Adrenal gland (tissue), 12 donors: ENCODE measurements around the gene THSD4. TPM values are rescaled to one million over a fixed set of nuclear protein-coding genes. Genes with fewer than 3 reads are reported as not detected.

Experiments
- DNase-seq, 7 donors: peaks; one replicate each; pipeline ENCODE4 v3.0.0-alpha.2; 2019 to 2020
- H3K27ac ChIP-seq, 5 donors: fragments of 200-600 bp; sonication (generic) in 4 of 5; 1 replicate in 3 of 5; 2 replicates in 2 of 5; pipeline versions ENCODE4 v1.5.1 to v1.8.0; 2016 to 2020; ENCODE audit warnings: mild to moderate bottlenecking in 1 of 5
- H3K27me3 ChIP-seq: fragments of 200-600 bp; 2 replicates; pipeline ENCODE4 v1.8.0; 2021
- H3K36me3 ChIP-seq, 2 donors: fragments of 200-600 bp; replicated peaks in 1 of 2; 1 replicate in 1 of 2; 2 replicates in 1 of 2; pipeline versions ENCODE4 v1.5.1 to v1.8.0; 2018 to 2022
- H3K4me1 ChIP-seq, 2 donors: fragments of 200-600 bp; replicated peaks in 1 of 2; 1 replicate in 1 of 2; 2 replicates in 1 of 2; pipeline versions ENCODE4 v1.5.1 to v1.8.0; 2018 to 2021
- H3K4me3 ChIP-seq, 4 donors: fragments of 200-600 bp; sonication (generic) in 3 of 4; one replicate each; pipeline ENCODE4 v1.5.1; 2016 to 2018
- H3K9me3 ChIP-seq, 3 donors: fragments of 200-600 bp; sonication (generic) in 1 of 3; replicated peaks in 1 of 3; 1 replicate in 2 of 3; 2 replicates in 1 of 3; pipeline versions ENCODE4 v1.5.1 to v1.8.0; 2016 to 2021
- CTCF ChIP-seq, 6 experiments: fragments of 450-650 bp in 4 of 6; fragments of 200-600 bp in 2 of 6; sonication (generic) in 1 of 6; IDR thresholded peaks; 1 replicate in 5 of 6; 2 replicates in 1 of 6; pipeline versions ENCODE4 v1.5.1 to v1.8.0; 2016 to 2021; ENCODE audit warnings: antibody characterized with exemption in 6 of 6, mild to moderate bottlenecking in 2 of 6, moderate library complexity in 1 of 6
- POLR2A ChIP-seq, 2 donors: fragments of 450-650 bp; IDR thresholded peaks; one replicate each; pipeline ENCODE4 v1.6.1; 2017; ENCODE audit warnings: antibody characterized with exemption in 2 of 2, mild to moderate bottlenecking in 2 of 2, moderate library complexity in 1 of 2
- WGBS, 4 donors: extraction: QIAGEN DNeasy Blood & Tissue Kit in 2 of 4; methylation state at CpG; one replicate each; pipeline versions ENCODE4 v1.1.5 to v1.1.7; 2013 to 2017; 5-methylcytosine and 5-hydroxymethylcytosine counted together
- intact Hi-C, 2 donors: fragments of 100-400 bp; cut with DNase I; formaldehyde crosslinking; loops; one replicate each; pipeline versions ENCODE4 v1.14.1 to v1.15.0; 2022 to 2023
- polyA plus RNA-seq, 3 donors: library from polyadenylated mRNA; stranded (reverse); fragments of 200-250 nt in 2 of 3; fragments of 350-450 nt in 1 of 3; fragmentation: Illumina TruSeq in 1 of 3; extraction: RNeasy Lipid Tissue Mini Kit (QIAGEN cat#74804) in 1 of 3; gene quantifications; one replicate each; pipeline ENCODE4 v1.2.3, GENCODE V29; 2013 to 2014
- total RNA-seq, 9 donors: library from RNA; depleted of rRNA in 4 of 9; stranded (reverse); fragments of >200 nt in 4 of 9; fragments of 120-200 nt in 1 of 9; fragmentation: NEBNext Ultra II Directional in 1 of 9; extraction: Animal tissue kit (Norgen Biotek cat#: 25700) in 1 of 9; gene quantifications; one replicate each; pipeline versions ENCODE4 v1.1.0 to v1.2.4, GENCODE V29; 2013 to 2023
- donor health status: healthy with polysubstance abuse.
- donor health status: Bipolar disorder and iron deficiency.
- donor health status: DM: yes; HTN: yes; CAD: no.
- donor health status: DM: no; HTN: no; CAD: no.
- donor health status: DM: no; HTN: no; CAD: no.
- donor health status: DM: yes; HTN: yes; CAD: no.

The THSD4 gene
- total and polyA plus RNA-seq, 12 donors = 5.3 to 53.2 (median 23.2) TPM

- WGBS, 4 donors = 84 to 91% (median 91%) methylated on average over 3 of the region's 3 CpGs
- H3K27me3 ChIP-seq = no peaks in the 10 kb centered on the region
- DNase-seq = no peak
- H3K4me3 ChIP-seq = no peak overlapping the region
- H3K9me3 ChIP-seq = no peaks in the 10 kb centered on the region
- TF ChIP-seq CTCF (IDR thresholded peaks at IDR 0.05) = no peak
- TF ChIP-seq POLR2A (IDR thresholded peaks at IDR 0.05) = no peak
- intact Hi-C loops = no loop called here
- H3K36me3 ChIP-seq = no peaks in the 10 kb centered on the region
- H3K27ac ChIP-seq = no peak overlapping the region
- no peaks in the 10 kb centered on the region for H3K4me1 ChIP-seq
Measured at GRCh38 chr15:71290002-71290401, 174.7 kb downstream of the THSD4 start.

- Histone ChIP-seq H3K36me3 (no peaks in the 10 kb centered on the region), H3K27me3 (no peaks in the 10 kb centered on the region), H3K4me3 (no peak overlapping the region), H3K27ac (no peak overlapping the region), H3K9me3 (no peaks in the 10 kb centered on the region), H3K4me1 (peaks cover 0 to 9% of the 10 kb centered on the region in 2 donors)
- TF ChIP-seq CTCF (IDR thresholded peaks at IDR 0.05) = no peak
- TF ChIP-seq POLR2A (IDR thresholded peaks at IDR 0.05) = no peak
- DNase-seq = no peak
- WGBS, 4 donors = 78 to 94% (median 87%) methylated on average over 2 of the region's 2 CpGs
- intact Hi-C loops = no loop called here
Measured at GRCh38 chr15:71290881-71291635, 175.8 kb downstream of the THSD4 start.

GRCh38 chr15:71291723-71292122 is 176.5 kb downstream of the THSD4 start:
- H3K27ac ChIP-seq = no peak overlapping the region
- no peaks in the 10 kb centered on the region for H3K9me3 ChIP-seq
- WGBS, 4 donors = 87 to 100% (median 90%) methylated on average over 1 of the region's 1 CpG
- DNase-seq = no peak
- intact Hi-C loops = no loop called here
- no peaks in the 10 kb centered on the region for H3K36me3 ChIP-seq
- no peaks in the 10 kb centered on the region for H3K27me3 ChIP-seq
- no peak overlapping the region for H3K4me3 ChIP-seq
- no peak for TF ChIP-seq CTCF (IDR thresholded peaks at IDR 0.05)
- TF ChIP-seq POLR2A (IDR thresholded peaks at IDR 0.05) = no peak
- peaks cover 0 to 9% of the 10 kb centered on the region in 2 donors for H3K4me1 ChIP-seq

GRCh38 chr15:71293723-71294122 is 178.5 kb downstream of the THSD4 start:
- no peak overlapping the region for H3K4me3 ChIP-seq
- TF ChIP-seq POLR2A (IDR thresholded peaks at IDR 0.05) = no peak
- WGBS, 4 donors = 24 to 41% (median 33%) methylated on average over 2 of the region's 2 CpGs
- DNase-seq = no peak
- intact Hi-C loops = no loop called here
- no peak overlapping the region for H3K27ac ChIP-seq
- H3K4me1 ChIP-seq = peaks cover 0 to 9% of the 10 kb centered on the region in 2 donors
- no peaks in the 10 kb centered on the region for H3K36me3 ChIP-seq
- no peaks in the 10 kb centered on the region for H3K27me3 ChIP-seq
- no peaks in the 10 kb centered on the region for H3K9me3 ChIP-seq
